ENCODE data around the gene RAP1GAP. TPM values are rescaled to one million over a fixed set of nuclear protein-coding genes. Genes with fewer than 3 reads are reported as not detected.
A peak's percentile ranks its signal among the peaks of the same experiment; 100 is the strongest.

Gene RAP1GAP
- total RNA-seq, 1 donor from 2014 or later = 1.2 TPM

GRCh38 chr1:21596174-21596573, 73.0 kb downstream of the RAP1GAP start:
- TF ChIP-seq CTCF (IDR thresholded peaks at IDR 0.05) (no peak), POLR2AphosphoS5 (IDR thresholded peaks at IDR 0.05; ENCODE audit: insufficient read depth in 1 of 2, low read depth in 1 of 2) (no peak), POLR2A (IDR thresholded peaks at IDR 0.05) (no peak)
- Histone ChIP-seq H3K27ac (no peak overlapping the region), H3K9me3 (no peaks in the 10 kb centered on the region), H3K27me3 (no peaks in the 10 kb centered on the region), H3K4me3 (no peak overlapping the region), H3K4me1 (no peaks in the 10 kb centered on the region), H3K36me3 (no peaks in the 10 kb centered on the region)
- intact Hi-C loops (cut with DNase I) = no loop called here
- no peak for DNase-seq (ENCODE audit: extremely low spot score in 2 of 2)

- peak in 2 of 3 experiments; percentile 19 to 40 for TF ChIP-seq CTCF (IDR thresholded peaks at IDR 0.05)
- no peak for TF ChIP-seq POLR2AphosphoS5 (IDR thresholded peaks at IDR 0.05; ENCODE audit: insufficient read depth in 1 of 2, low read depth in 1 of 2)
- no peak for TF ChIP-seq POLR2A (IDR thresholded peaks at IDR 0.05)
- H3K27me3 ChIP-seq = no peaks in the 10 kb centered on the region
These were observed 73.9 kb downstream of the RAP1GAP start for GRCh38 chr1:21594935-21595897.

GRCh38 chr1:21594501-21594900, 74.7 kb downstream of the RAP1GAP start:
- no peaks in the 10 kb centered on the region for H3K36me3 ChIP-seq
- TF ChIP-seq CTCF (IDR thresholded peaks at IDR 0.05) = no peak
- no peak for TF ChIP-seq POLR2A (IDR thresholded peaks at IDR 0.05)
- TF ChIP-seq POLR2AphosphoS5 (IDR thresholded peaks at IDR 0.05; ENCODE audit: insufficient read depth in 1 of 2, low read depth in 1 of 2) = no peak
- H3K27me3 ChIP-seq = no peaks in the 10 kb centered on the region
- no peaks in the 10 kb centered on the region for H3K9me3 ChIP-seq
- no peak for DNase-seq (ENCODE audit: extremely low spot score in 2 of 2)
- no peaks in the 10 kb centered on the region for H3K4me1 ChIP-seq
- no peak overlapping the region for H3K4me3 ChIP-seq
- intact Hi-C loops (cut with DNase I) = no loop called here
- H3K27ac ChIP-seq = no peak overlapping the region

More at GRCh38 chr1:21594935-21595897, 73.9 kb downstream of the RAP1GAP start:
- Histone ChIP-seq H3K27ac (no peak overlapping the region), H3K4me1 (no peaks in the 10 kb centered on the region), H3K4me3 (no peak overlapping the region), H3K9me3 (no peaks in the 10 kb centered on the region), H3K36me3 (no peaks in the 10 kb centered on the region)
- DNase-seq (ENCODE audit: extremely low spot score in 2 of 2) = no peak
- intact Hi-C loops (cut with DNase I) = no loop called here

GRCh38 chr1:21593231-21593630, 75.9 kb downstream of the RAP1GAP start:
- Histone ChIP-seq H3K4me1 (no peaks in the 10 kb centered on the region), H3K36me3 (no peaks in the 10 kb centered on the region), H3K4me3 (no peak overlapping the region), H3K27ac (no peak overlapping the region), H3K27me3 (no peaks in the 10 kb centered on the region), H3K9me3 (no peaks in the 10 kb centered on the region)
- intact Hi-C loops (cut with DNase I) = no loop called here
- DNase-seq (ENCODE audit: extremely low spot score in 2 of 2) = no peak
- TF ChIP-seq POLR2AphosphoS5 (IDR thresholded peaks at IDR 0.05; ENCODE audit: insufficient read depth in 1 of 2, low read depth in 1 of 2) (no peak), CTCF (IDR thresholded peaks at IDR 0.05) (no peak)

Data from vagina (tissue), 2 donors.